Tibial nerve (tissue), 3 donors: ENCODE data around the gene SH3TC1.

ENCODE experiments used
- CTCF ChIP-seq, 5 experiments: fragments of 200-600 bp in 3 of 5; fragments of 450-650 bp in 2 of 5; sonication (generic) in 3 of 5; IDR thresholded peaks; one replicate each; pipeline ENCODE4 v1.5.1; 2016 to 2019; ENCODE audit warnings: antibody characterized with exemption in 5 of 5, mild to moderate bottlenecking in 3 of 5, moderate library complexity in 2 of 5
- POLR2A ChIP-seq, 2 donors: fragments of 450-650 bp; IDR thresholded peaks; one replicate each; pipeline ENCODE4 v1.6.1; 2017; ENCODE audit warnings: antibody characterized with exemption in 2 of 2, mild to moderate bottlenecking in 2 of 2, moderate library complexity in 2 of 2

GRCh38 chr4:8179771-8180170, 19.3 kb upstream of the SH3TC1 start:
- TF ChIP-seq POLR2A (IDR thresholded peaks at IDR 0.05) (no peak), CTCF (IDR thresholded peaks at IDR 0.05) (no peak)
